Ureter (tissue), 1 donor: ENCODE measurements around the gene POU3F3. TPM values are rescaled to one million over a fixed set of nuclear protein-coding genes. Genes with fewer than 3 reads are reported as not detected.

ENCODE experiments used
- DNase-seq: peaks from one replicate; pipeline ENCODE4 v3.0.0-alpha.2; 2020; ENCODE audit warnings: low spot score
- total RNA-seq: library from RNA; stranded (reverse); gene quantifications from one replicate; pipeline ENCODE4 v1.2.4, GENCODE V29; 2023
- donor health status: DM: yes; HTN: yes; CAD: no.

Gene POU3F3
- total RNA-seq, result not detected

GRCh38 chr2:104853534-104854497 is at the start of gene POU3F3:
TSS of gene POU3F3 (plus strand) at chr2:104854115. CDS start at chr2:104855511, 1,396 bp downstream.
- peak; percentile 72 for DNase-seq

GRCh38 chr2:104804148-104804890 is 49.6 kb upstream of the POU3F3 start:
- no peak for DNase-seq

DNA sequence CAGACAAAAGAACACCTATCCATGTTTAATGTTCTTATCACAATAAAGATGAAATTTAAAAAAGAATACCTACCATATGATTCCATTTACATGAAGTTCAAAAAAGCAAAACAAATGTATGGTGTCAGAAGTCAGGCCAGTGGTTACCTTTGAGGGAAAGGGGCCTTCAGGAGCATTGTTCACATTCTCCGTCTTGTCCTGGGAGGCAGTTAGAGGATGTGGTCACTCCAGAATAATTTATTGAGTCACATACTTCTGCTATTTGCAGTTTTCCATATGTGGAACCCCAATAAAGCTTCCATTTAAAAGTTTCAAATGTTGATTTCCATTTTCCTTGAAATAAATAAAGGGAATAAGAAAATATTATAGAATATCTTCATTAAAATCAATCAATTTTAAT is 41.6 kb upstream of the POU3F3 start:
- no peak for DNase-seq

DNA sequence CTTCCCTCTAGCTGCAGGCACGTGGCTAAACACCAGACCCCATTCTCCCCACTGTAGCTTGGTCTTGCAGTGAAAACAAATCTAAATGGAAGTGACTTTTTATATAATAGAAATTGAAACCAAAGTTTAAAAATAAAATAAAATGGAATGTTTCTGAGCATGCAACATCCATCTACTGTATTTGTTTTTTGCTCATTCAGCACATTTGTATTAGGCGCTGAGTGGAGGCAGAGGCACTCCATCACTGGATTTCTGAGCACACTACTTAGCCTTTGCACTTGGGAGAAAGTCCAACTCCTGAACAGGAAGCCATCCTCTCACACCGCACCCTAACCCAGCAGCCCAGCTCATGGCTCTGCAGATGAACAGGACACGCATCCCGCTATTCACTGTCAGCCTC is 37.8 kb upstream of the POU3F3 start:
- DNase-seq, result no peak

DNA sequence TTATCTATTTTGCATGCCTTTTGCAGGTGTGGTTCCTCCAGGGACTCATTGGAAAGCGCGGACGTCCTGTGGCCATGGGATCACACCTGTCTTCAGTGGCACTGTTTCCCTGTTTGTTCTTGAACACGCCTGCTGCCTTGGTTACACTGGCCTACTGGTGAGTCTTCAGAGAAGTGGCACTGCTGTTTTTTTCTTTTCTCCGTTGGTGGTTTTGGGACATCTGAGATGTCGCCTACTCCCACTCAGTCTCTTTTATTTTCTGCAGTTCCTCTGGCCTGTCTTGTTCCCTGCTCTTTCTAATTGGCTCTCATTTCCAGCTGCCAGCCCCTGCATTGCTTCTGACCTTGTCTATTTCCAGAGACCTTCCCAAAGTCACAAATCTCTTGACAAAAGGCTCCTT is 35.7 kb upstream of the POU3F3 start:
- no peak for DNase-seq

DNA sequence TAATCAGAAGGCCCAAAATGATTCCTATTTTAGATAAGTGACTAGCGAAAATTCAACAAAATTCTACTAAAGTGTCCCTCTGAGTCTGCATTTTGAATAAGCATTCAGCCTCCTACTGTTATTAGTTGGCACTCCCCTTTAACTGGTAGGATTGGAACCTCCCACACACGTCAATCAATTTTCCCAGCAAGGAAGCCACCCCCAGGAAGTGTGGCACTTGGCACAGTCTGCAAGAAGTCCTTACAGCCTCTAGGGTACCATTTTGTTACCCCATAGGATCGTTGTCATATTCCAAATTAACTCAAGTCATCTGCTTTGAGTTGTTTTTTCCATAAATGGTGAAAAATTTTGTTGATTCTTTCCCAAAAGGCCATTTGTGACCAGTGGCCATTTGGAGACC is 33.8 kb upstream of the POU3F3 start:
- no peak for DNase-seq

DNA sequence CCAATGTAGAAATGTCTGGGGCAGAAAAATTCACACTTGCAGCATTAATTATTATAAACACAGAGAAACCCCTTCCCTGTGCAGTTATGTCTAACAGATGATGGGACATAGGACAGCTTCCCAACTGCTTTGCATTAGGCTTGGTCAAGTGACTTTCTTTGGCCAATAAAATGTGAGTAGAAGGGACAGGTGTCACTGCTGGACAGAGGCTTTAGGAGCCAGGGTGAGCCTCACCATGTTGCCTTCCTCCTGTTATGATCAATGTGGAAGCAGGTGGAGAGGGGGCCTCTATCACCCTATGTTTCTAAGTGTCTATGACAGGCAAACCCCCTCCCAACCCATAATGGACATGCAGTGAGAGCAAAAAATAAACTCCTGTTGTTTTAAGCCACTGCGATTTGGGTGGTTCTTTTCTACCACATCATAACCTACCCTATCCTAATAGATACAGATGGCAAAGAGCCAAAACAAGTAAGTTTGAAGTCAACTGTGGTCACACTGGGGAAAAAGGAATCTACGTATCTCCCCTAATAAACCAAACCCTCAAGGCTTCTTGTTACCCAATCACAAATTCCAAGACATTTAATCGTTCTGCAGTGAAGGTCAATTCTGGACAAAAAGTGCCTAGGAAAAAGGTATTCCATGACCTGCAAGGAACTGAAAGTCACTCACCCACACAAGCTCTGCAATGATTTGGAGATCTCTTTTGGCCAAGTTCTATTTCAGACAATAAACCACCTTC is 28.6 kb upstream of the POU3F3 start:
- DNase-seq, result no peak

DNA sequence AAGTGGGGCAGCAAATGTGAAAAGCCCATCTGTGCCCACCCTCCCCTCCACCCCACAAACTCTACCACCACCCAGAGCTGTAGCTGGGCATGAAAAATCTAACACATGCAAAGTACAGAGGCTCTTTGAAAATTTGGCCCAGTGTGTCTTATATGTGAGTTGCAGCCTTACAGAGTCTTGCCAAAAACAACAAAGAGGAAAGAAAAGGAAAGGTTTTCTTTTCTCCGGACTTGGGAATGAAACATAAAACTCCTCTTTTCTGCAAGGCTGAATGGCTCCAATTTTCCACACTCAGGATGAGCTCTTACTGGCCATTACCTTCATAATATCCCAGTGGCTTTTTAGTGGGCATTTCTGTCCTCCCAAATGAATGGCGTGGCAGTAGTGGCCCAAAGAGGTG is 27.9 kb upstream of the POU3F3 start:
- DNase-seq, result no peak

DNA sequence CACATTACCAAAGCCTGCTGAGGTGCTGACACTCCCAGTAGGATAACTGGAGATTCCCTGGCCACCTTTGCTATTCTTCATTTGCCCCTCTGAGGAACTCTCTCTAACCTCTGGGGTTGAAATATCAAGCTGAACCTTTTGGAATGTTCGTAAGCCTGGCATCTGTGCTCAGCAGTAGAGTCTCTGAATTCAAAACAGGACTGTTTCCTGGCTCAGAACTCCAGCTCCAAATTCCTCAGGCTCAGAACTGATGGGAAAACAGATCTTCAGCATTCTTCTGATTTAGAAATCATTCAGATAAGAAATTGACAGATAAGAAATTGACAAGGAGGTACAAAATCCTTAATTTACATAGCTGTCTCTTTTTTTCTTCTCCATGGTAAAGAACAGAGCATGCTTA is 22.2 kb upstream of the POU3F3 start:
- DNase-seq, result no peak

- DNase-seq, result no peak
Observed at GRCh38 chr2:104834431-104835153, 19.3 kb upstream of the POU3F3 start.

DNA sequence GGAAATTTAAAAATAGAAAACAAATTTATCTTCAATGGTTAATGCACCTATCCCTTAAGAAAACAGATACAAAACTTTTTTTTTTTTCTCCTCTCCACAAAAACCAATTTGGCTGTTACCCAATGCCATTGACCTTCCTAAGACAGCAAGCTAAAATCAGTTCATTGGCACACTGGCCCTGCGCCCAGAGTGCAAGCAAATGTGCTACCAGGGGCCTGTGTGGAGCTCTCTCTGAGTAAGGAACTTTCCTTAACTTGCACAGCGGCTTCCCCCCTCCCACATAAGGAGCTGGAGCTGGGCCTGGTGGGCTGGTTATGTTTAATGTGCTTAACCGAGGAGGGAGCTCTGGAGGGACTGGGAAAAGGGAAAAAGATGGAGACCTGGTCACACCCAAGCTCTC is 17.6 kb upstream of the POU3F3 start:
- DNase-seq, result no peak

GRCh38 chr2:104836841-104837240 is 17.1 kb upstream of the POU3F3 start:
- no peak for DNase-seq

- DNase-seq, result no peak
Observed at GRCh38 chr2:104840156-104840555, 13.8 kb upstream of the POU3F3 start.

- no peak for DNase-seq
Observed at GRCh38 chr2:104840893-104841585, 12.9 kb upstream of the POU3F3 start.

- DNase-seq, result no peak
Observed at GRCh38 chr2:104841744-104842143, 12.2 kb upstream of the POU3F3 start.

DNA sequence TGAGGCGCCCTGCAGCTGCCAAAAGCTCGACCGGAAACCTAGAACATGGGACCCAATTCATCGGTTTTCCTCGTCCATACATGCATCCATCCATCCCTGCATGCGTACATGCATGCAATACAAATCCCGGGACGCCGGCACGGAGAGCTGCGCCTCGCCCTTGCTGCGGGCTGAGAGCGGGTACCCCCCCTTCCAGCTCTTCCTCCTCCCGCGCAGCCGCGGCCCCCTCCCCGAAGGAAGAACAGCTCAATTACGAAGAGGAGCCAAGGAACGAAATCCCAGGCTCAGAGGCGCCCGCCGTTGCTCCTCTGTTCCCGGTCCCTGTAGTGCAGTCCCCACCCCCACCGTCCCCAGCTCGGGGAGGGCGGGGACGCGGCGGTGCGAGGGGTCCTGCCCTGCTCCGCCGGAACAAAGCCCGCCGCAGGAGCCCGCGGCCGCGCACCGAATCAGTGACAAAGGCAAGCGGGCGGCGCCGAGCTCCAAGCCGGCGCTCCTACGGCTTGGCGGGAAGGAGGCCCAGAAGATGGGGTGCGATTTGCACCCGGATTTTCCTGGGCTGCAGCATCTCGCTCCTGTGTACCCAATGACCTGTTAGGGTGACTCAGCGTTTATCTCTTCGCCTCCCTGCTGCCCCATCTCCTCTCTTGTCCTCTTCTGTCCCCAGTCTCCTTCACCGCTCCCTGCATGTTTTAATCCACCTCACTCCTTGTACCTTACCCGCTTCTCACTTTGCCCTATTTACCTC is 8.9 kb upstream of the POU3F3 start:
- DNase-seq, result no peak

DNA sequence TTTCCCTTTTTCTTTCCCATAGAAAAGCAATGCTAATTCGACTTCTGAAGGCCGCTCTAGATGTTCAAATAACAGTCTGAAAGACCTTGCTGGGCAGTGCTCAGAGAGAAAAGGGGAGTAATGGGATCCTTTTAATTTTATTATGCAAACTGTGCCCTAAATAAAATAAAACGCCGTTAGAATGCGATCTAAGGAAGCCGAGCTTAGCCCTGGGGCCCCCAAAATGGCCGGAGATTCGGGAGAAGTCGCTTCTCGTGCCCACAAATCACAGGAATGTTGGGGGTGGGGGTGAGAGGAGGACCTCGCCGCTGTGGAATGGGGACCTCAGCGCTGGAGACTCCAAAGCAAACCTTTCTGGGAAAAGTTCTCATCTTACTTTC is 8.4 kb upstream of the POU3F3 start:
- DNase-seq, result no peak

DNA sequence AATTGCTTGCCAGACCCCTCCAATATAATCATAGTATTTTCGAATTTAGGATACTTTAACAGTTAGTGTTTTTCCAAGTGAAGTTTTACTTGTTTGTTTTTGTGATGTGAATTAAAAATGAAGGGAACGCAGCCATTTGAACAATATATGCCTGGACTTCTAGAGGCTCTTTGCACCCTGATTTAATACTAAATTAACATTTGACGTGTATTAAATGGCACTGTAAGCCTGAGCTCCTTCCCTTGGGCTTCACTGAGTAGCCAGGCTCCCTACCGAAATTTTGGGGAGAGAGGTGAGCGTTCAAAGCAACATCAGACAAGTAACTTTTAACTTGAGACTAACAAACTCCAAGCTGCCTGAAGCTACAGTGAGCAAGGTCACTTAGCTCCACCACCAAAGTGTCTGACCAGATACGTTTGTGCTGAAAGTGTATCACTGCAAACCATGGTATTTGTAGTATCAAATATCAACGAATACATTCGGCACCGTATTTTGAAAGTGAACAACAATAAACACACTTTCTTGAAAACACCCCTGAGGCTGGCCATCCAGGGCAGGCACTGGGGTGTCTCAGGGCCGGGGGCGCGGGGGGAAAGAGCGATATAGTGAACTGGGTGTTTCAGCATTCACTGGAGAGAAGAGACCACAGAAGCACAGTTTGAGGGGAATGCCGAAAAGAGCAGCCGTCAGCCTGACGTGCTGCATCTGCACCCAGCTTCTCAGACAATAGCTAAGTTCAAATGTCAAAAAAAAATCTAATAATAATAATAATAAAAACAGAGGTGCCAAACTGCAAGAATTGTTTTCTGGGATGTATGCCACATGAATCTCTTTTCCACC is 7.7 kb upstream of the POU3F3 start:
- no peak for DNase-seq
